ENCODE results near the gene KCNN2.
"Not testable (repeated sequence)": the region's sequence is repeated elsewhere in the genome, so short reads cannot be mapped to it uniquely, and the experiment has no call there.

Gene KCNN2

GRCh38 chr5:114418176-114419066 lies 56.6 kb downstream of the KCNN2 start:
- DNase-seq (ENCODE audit: low read depth in 2 of 2, low spot score in 1 of 2): no peak

GRCh38 chr5:114419067-114419388 lies 57.2 kb downstream of the KCNN2 start:
- DNase-seq (ENCODE audit: low read depth in 2 of 2, low spot score in 1 of 2): no peak

GRCh38 chr5:114419959-114420358 lies 58.1 kb downstream of the KCNN2 start:
- no peak for DNase-seq (ENCODE audit: low read depth in 2 of 2, low spot score in 1 of 2)

- DNase-seq (ENCODE audit: low read depth in 2 of 2, low spot score in 1 of 2): no peak
These were observed 65.3 kb downstream of the KCNN2 start for GRCh38 chr5:114427204-114427603.

GRCh38 chr5:114430532-114430931 lies 68.7 kb downstream of the KCNN2 start:
- DNase-seq (ENCODE audit: low read depth in 2 of 2, low spot score in 1 of 2): no peak

GRCh38 chr5:114432684-114433083 lies 70.8 kb downstream of the KCNN2 start:
- not testable (repeated sequence) for DNase-seq (ENCODE audit: low read depth in 2 of 2, low spot score in 1 of 2)

- DNase-seq (ENCODE audit: low read depth in 2 of 2, low spot score in 1 of 2): no peak
These were observed 72.7 kb downstream of the KCNN2 start for GRCh38 chr5:114434396-114435219.

GRCh38 chr5:114435220-114435481 lies 73.3 kb downstream of the KCNN2 start:
- DNase-seq (ENCODE audit: low read depth in 2 of 2, low spot score in 1 of 2): no peak

GRCh38 chr5:114435885-114436299 lies 74.0 kb downstream of the KCNN2 start:
- DNase-seq (ENCODE audit: low read depth in 2 of 2, low spot score in 1 of 2): no peak

GRCh38 chr5:114437936-114438335 lies 76.1 kb downstream of the KCNN2 start:
- no peak for DNase-seq (ENCODE audit: low read depth in 2 of 2, low spot score in 1 of 2)

- DNase-seq (ENCODE audit: low read depth in 2 of 2, low spot score in 1 of 2): no peak
These were observed 76.6 kb downstream of the KCNN2 start for GRCh38 chr5:114438471-114438870.

- DNase-seq (ENCODE audit: low read depth in 2 of 2, low spot score in 1 of 2): no peak
These were observed 85.4 kb downstream of the KCNN2 start for GRCh38 chr5:114447084-114447773.

GRCh38 chr5:114448481-114448880 lies 86.6 kb downstream of the KCNN2 start:
- no peak for DNase-seq (ENCODE audit: low read depth in 2 of 2, low spot score in 1 of 2)

GRCh38 chr5:114449860-114450421 lies 88.1 kb downstream of the KCNN2 start:
- no peak for DNase-seq (ENCODE audit: low read depth in 2 of 2, low spot score in 1 of 2)

GRCh38 chr5:114450437-114450836 lies 88.6 kb downstream of the KCNN2 start:
- DNase-seq (ENCODE audit: low read depth in 2 of 2, low spot score in 1 of 2): no peak

- no peak for DNase-seq (ENCODE audit: low read depth in 2 of 2, low spot score in 1 of 2)
These were observed 96.9 kb downstream of the KCNN2 start for GRCh38 chr5:114458726-114459125.

GRCh38 chr5:114467171-114467570 lies 105.3 kb downstream of the KCNN2 start:
- no peak for DNase-seq (ENCODE audit: low read depth in 2 of 2, low spot score in 1 of 2)

GRCh38 chr5:114467729-114468128 lies 105.9 kb downstream of the KCNN2 start:
- no peak for DNase-seq (ENCODE audit: low read depth in 2 of 2, low spot score in 1 of 2)

GRCh38 chr5:114469372-114469771 lies 107.5 kb downstream of the KCNN2 start:
- no peak for DNase-seq (ENCODE audit: low read depth in 2 of 2, low spot score in 1 of 2)

- no peak for DNase-seq (ENCODE audit: low read depth in 2 of 2, low spot score in 1 of 2)
These were observed 109.7 kb downstream of the KCNN2 start for GRCh38 chr5:114471529-114471928.

GRCh38 chr5:114473541-114473940 lies 111.7 kb downstream of the KCNN2 start:
- DNase-seq (ENCODE audit: low read depth in 2 of 2, low spot score in 1 of 2): no peak
